Measurements from ENCODE around the gene AFAP1L1.

Gene AFAP1L1

GRCh38 chr5:149317281-149318048 is 45.8 kb downstream of the AFAP1L1 start:
- DNase-seq, result peak; percentile 16

DNA sequence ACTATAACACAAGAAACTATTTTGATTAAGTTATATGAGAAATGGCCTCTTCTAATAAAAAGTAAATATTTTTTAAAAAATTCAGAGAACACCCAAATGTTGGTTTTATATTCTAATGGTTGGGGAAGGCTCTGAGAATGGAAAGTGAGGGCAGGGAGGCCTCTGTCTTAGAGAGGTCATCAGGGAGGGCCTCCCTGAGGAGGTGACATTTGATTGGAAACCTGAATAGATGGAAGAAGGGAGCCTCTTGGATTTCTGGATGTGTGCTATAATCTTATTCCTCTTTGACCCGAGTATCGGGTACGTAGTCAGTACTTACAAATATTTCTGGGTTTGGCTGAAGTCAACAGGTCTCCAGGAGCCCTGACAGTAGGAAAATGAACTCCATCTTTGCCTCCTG is 47.5 kb downstream of the AFAP1L1 start:
- DNase-seq, result no peak

DNA sequence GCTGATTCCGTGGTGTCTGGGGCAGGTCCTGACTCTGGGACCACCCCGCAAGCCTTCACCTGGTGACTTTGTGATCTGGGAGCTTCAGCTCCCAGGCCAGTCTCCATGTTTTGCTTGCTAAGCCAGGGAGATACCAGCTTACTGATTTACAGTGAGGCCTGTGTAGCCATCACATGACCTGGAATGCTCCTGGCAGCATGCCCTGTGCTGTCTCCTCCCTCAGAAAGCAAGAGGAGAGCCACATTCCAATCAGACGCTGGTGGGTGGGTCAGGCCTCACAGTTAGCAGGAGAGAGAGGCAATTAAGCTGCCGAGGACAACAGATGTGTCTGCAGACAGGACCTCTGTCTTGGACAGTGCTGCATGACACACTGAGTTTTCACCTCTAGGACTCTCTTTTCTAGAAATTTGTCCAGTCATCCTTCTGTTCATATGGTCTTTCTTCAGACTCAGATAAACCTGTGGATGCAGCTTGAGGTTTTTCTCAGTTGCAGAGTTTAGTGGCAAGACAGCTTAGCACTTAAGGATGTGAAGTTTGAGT is 49.2 kb downstream of the AFAP1L1 start:
- DNase-seq, result peak; percentile 87

GRCh38 chr5:149322518-149322917 is 50.9 kb downstream of the AFAP1L1 start:
- DNase-seq, result no peak

GRCh38 chr5:149323210-149323609 is 51.6 kb downstream of the AFAP1L1 start:
- no peak for DNase-seq

DNA sequence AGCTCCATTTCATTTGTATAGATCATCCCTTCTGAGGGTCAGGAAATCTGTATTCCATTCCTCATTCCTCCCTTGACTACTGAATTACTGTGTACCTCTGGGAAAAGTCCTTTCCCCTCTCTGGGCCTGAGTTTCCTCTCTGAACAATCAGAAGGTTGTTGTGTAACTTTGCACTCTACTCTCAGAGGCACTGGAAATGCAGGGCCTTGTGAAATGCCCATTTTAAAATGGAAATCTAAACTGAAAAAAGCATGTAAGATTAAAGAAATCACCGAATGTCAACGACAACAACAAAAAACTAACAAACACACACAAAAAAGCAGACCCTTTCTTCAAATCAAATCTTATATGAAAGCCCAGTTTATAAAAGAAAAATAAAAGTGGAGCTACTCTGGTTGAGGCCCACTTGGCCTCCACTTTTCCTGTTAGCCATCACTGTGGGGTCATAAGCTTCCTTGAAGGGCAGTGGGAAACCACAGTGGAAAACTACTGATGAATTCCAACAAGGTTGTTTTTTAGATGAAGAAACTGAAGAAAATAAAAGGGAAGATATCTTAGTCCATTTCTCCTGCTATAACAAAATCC is 52.1 kb downstream of the AFAP1L1 start:
- no peak for DNase-seq

GRCh38 chr5:149324641-149325040 is 53.0 kb downstream of the AFAP1L1 start:
- DNase-seq, result no peak

DNA sequence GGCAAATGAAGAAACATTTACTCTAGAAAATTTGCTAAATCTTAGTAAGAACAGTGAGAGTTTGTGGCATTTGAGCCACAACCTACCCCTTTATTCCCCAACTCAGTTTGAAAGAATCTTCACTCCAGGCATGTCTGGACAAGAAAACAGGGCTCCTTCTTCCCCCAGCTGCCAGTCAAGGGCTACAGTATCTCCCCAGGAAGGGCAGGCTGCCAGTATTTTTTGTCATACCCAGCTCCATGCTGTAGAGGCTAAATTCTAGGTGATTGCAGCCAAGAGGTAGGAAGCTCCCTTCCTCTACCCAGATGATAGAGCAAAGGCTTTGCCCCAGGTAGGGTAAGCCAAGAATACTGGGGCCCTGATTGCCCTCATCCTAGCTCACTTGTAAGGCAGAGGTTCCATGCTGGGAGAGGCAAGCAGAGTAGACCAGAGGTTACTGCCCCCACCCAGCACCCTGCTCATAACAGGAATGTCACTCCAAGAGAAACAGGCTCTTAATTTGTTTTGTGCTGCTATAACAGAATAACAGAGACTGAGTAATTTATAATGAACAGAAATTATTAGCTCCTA is 53.6 kb downstream of the AFAP1L1 start:
- peak; percentile 17 for DNase-seq

- DNase-seq, result no peak
These were observed 54.2 kb downstream of the AFAP1L1 start for GRCh38 chr5:149325894-149326293.

GRCh38 chr5:149326611-149327010 is 55.0 kb downstream of the AFAP1L1 start:
- DNase-seq, result no peak

- no peak for DNase-seq
These were observed 56.5 kb downstream of the AFAP1L1 start for GRCh38 chr5:149328177-149328576.

DNA sequence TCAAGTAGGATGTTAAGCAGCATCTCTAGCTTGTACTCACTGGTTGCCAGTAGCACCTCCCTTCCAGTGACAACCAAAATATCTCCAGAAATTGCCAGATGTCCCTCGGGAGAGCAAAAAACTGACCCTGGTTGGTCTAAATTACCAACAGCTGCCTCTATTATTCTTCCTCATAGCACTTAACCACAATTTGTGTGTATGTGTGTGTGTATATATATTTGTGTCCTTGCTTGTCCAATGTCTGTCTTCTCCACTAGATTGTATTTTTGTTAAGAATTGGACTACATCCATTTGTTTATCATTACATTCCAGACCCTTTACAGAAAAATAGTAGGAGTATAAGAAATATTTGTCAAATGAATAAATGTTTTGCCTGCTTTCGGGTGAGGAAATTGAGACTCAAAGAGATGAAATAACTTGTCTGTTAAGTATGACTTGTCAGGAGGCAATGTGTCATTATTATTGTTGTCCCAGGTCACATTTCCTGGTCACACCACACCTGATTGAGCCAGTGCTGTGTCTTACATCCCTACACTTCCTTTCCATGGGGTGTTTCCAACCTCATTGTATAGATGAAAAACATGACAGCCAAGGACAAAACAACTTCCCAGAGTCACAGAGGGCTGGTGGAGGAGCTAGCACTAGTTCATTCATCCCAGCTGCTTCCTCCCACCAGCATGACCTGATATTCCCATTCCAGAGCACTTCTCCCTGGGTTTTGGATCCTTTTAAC is 62.2 kb downstream of the AFAP1L1 start:
- DNase-seq, result no peak

GRCh38 chr5:149337736-149338135 is 66.1 kb downstream of the AFAP1L1 start:
- peak; percentile 56 for DNase-seq

GRCh38 chr5:149338364-149338763 is 66.7 kb downstream of the AFAP1L1 start:
- peak; percentile 3 for DNase-seq

DNA sequence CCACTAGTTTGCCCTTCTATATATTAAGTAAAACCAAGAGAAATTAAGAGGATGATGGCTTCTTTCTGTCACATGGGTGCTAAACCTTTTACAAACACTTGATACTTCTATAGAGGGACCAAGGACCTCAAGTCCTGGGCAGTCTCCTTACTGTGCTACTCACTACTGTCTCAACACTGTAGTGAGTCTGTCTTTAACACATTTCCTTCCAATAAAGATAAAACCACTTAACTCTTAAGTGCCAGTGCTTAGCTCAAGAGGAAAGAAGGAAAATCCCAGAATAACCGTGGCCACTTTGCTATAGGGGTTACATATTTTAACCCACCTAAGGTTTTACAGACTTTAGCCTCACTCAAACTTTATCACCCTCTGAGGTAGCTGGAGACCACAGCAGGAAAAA is 69.3 kb downstream of the AFAP1L1 start:
- no peak for DNase-seq

- peak; percentile 24 for DNase-seq
These were observed 70.2 kb downstream of the AFAP1L1 start for GRCh38 chr5:149341876-149342275.

DNA sequence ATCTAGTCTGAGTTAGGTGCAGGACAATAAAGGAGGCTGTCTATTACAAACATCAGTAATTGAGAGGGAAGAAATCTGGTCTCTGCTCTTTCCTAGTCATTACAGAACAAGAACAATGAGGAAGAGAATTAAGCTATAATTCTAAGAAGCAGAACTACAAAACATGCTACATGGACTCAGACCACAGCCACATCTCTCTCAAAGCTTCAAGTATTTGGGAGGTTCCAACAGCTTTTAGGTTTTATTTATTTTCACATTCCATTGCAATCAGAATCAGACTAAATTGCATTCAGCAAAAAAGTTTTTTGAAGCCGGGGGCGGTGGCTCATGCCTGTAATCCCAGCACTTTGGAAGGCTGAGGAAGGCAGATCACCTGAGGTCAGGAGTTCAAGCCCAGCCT is 72.5 kb downstream of the AFAP1L1 start:
- DNase-seq, result no peak

GRCh38 chr5:149345147-149345891 is 73.7 kb downstream of the AFAP1L1 start, which contains the start of gene GRPEL2:
GRPEL2 (plus strand) TSS chr5:149345499; CDS start chr5:149345540, 41 bp downstream.
- peak; percentile 94 for DNase-seq

- no peak for DNase-seq
These were observed 74.2 kb downstream of the AFAP1L1 start for GRCh38 chr5:149345892-149346222.

DNA sequence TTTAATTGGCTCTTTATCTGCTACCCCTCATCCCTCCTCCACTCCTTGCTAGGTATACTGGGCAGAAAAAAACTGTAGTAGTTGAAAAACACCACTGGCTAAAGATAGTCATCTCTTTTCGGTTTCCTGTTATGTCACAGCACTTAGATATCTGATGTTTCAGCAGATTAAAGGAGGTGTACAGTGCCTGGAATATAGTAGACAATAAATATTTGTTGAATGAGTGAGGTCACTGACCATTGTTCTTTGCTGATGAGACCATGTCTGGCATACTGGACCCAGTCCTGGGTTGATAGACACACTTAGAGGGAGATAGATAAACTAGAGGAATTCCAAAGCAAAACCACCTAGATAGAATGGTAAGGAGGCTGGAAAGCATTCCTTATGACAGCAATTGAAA is 76.9 kb downstream of the AFAP1L1 start:
- no peak for DNase-seq

- no peak for DNase-seq
These were observed 77.7 kb downstream of the AFAP1L1 start for GRCh38 chr5:149349382-149349781.

- no peak for DNase-seq
These were observed 80.5 kb downstream of the AFAP1L1 start for GRCh38 chr5:149352169-149352568.

GRCh38 chr5:149353911-149354310 is 82.3 kb downstream of the AFAP1L1 start:
- DNase-seq, result no peak
